ENCODE results near the gene DACH1.
"Not testable (repeated sequence)": the region's sequence is repeated elsewhere in the genome, so short reads cannot be mapped to it uniquely, and the experiment has no call there.

Gene DACH1

GRCh38 chr13:71864986-71865873 lies 1.8 kb downstream of the DACH1 start:
- DNase-seq: no peak

- no peak for DNase-seq
Measured at GRCh38 chr13:71864094-71864985, 2.7 kb downstream of the DACH1 start.

- no peak for DNase-seq
Measured at GRCh38 chr13:71863254-71863865, 3.6 kb downstream of the DACH1 start.

- DNase-seq: no peak
Measured at GRCh38 chr13:71862459-71862943, 4.5 kb downstream of the DACH1 start.

- no peak for DNase-seq
Measured at GRCh38 chr13:71861769-71862458, 5.1 kb downstream of the DACH1 start.

- DNase-seq: no peak
Measured at GRCh38 chr13:71860547-71861138, 6.4 kb downstream of the DACH1 start.

- DNase-seq: no peak
Measured at GRCh38 chr13:71858647-71859046, 8.4 kb downstream of the DACH1 start.

GRCh38 chr13:71856548-71857043 lies 10.4 kb downstream of the DACH1 start:
- no peak for DNase-seq

- DNase-seq: no peak
Measured at GRCh38 chr13:71854401-71854800, 12.6 kb downstream of the DACH1 start.

GRCh38 chr13:71853725-71854124 lies 13.3 kb downstream of the DACH1 start:
- DNase-seq: no peak

GRCh38 chr13:71852736-71853135 lies 14.3 kb downstream of the DACH1 start:
- DNase-seq: no peak

- no peak for DNase-seq
Measured at GRCh38 chr13:71851498-71852409, 15.2 kb downstream of the DACH1 start.

GRCh38 chr13:71842003-71842402 lies 25.0 kb downstream of the DACH1 start:
- no peak for DNase-seq

GRCh38 chr13:71838842-71839241 lies 28.2 kb downstream of the DACH1 start:
- DNase-seq: no peak

GRCh38 chr13:71837582-71837981 lies 29.4 kb downstream of the DACH1 start:
- DNase-seq: not testable (repeated sequence)

GRCh38 chr13:71831716-71832115 lies 35.3 kb downstream of the DACH1 start:
- no peak for DNase-seq

- DNase-seq: no peak
Measured at GRCh38 chr13:71830736-71831135, 36.3 kb downstream of the DACH1 start.

GRCh38 chr13:71830323-71830722 lies 36.7 kb downstream of the DACH1 start:
- no peak for DNase-seq

- DNase-seq: no peak
Measured at GRCh38 chr13:71829547-71829946, 37.5 kb downstream of the DACH1 start.

GRCh38 chr13:71828564-71828963 lies 38.4 kb downstream of the DACH1 start:
- no peak for DNase-seq

- DNase-seq: no peak
Measured at GRCh38 chr13:71828117-71828516, 38.9 kb downstream of the DACH1 start.

All from NCI-H226 (cell line).